Dedifferentiated amniotic fluid mesenchymal stem cell (primary cell): Measurements from ENCODE around the gene INS.
A peak's percentile ranks its signal among the peaks of the same experiment; 100 is the strongest.
"Not testable (repeated sequence)": the region's sequence is repeated elsewhere in the genome, so short reads cannot be mapped to it uniquely, and the experiment has no call there.

Experiments
- DNase-seq: peaks from one replicate; pipeline ENCODE4 v3.0.0-alpha.2; 2016; ENCODE audit errors: extremely low spot score

The INS gene

GRCh38 chr11:2131371-2132236, 29.4 kb downstream of the INS start:
- no peak for DNase-seq

GRCh38 chr11:2130881-2131352, 30.1 kb downstream of the INS start:
- DNase-seq, result no peak

- DNase-seq, result no peak
Observed at GRCh38 chr11:2129699-2130366, 31.2 kb downstream of the INS start.

- DNase-seq, result no peak
Observed at GRCh38 chr11:2129308-2129698, 31.7 kb downstream of the INS start.

- DNase-seq, result no peak
Observed at GRCh38 chr11:2128511-2129307, 32.3 kb downstream of the INS start.

- no peak for DNase-seq
Observed at GRCh38 chr11:2128130-2128510, 32.9 kb downstream of the INS start.

- no peak for DNase-seq
Observed at GRCh38 chr11:2127482-2128129, 33.4 kb downstream of the INS start.

- no peak for DNase-seq
Observed at GRCh38 chr11:2126520-2127085, 34.4 kb downstream of the INS start.

- DNase-seq, result not testable (repeated sequence)
Observed at GRCh38 chr11:2124736-2125484, 36.1 kb downstream of the INS start.

GRCh38 chr11:2123628-2123960, 37.4 kb downstream of the INS start:
- no peak for DNase-seq

- DNase-seq, result no peak
Observed at GRCh38 chr11:2122907-2123627, 37.9 kb downstream of the INS start.

GRCh38 chr11:2122222-2122906, 38.6 kb downstream of the INS start:
- peak; percentile 93 for DNase-seq

- DNase-seq, result no peak
Observed at GRCh38 chr11:2121227-2122130, 39.5 kb downstream of the INS start.

GRCh38 chr11:2120359-2121100, 40.5 kb downstream of the INS start:
- peak; percentile 24 for DNase-seq

- peak; percentile 33 for DNase-seq
Observed at GRCh38 chr11:2118677-2119076, 42.3 kb downstream of the INS start.

GRCh38 chr11:2116680-2117079, 44.3 kb downstream of the INS start:
- DNase-seq, result no peak

- DNase-seq, result no peak
Observed at GRCh38 chr11:2115308-2115707, 45.7 kb downstream of the INS start.
